ENCODE results near the gene STIM2.

DNA sequence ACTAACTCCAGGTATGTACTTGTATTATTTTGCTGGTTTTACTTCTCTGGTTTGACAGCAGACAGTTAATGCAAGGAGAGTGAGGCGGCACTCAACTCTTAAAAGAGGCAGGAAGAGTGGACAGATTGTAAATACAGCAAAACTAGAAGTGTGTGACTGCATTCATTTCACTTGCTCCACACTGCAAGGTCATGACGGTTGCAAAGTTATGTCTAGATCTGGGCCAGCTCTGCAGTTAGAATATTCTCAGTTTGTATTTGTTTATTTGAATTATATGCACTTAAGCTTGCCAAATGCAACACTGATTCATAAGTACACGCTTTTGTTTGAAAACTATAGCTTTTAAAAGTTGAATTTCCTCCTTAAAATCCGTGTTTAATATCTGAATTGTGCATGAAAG lies 148.9 kb downstream of the STIM2 start:
- TF ChIP-seq, protein P1, sequence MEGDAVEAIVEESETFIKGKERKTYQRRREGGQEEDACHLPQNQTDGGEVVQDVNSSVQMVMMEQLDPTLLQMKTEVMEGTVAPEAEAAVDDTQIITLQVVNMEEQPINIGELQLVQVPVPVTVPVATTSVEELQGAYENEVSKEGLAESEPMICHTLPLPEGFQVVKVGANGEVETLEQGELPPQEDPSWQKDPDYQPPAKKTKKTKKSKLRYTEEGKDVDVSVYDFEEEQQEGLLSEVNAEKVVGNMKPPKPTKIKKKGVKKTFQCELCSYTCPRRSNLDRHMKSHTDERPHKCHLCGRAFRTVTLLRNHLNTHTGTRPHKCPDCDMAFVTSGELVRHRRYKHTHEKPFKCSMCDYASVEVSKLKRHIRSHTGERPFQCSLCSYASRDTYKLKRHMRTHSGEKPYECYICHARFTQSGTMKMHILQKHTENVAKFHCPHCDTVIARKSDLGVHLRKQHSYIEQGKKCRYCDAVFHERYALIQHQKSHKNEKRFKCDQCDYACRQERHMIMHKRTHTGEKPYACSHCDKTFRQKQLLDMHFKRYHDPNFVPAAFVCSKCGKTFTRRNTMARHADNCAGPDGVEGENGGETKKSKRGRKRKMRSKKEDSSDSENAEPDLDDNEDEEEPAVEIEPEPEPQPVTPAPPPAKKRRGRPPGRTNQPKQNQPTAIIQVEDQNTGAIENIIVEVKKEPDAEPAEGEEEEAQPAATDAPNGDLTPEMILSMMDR (IDR thresholded peaks at IDR 0.05; ENCODE audit: low read length), result no peak
- TF ChIP-seq EZH2 (IDR thresholded peaks at IDR 0.05; ENCODE audit: borderline replicate concordance, low read length), result no peak

Measured in OCI-LY1 (cell line).